ENCODE measurements around the gene HIVEP3.

Gene HIVEP3

GRCh38 chr1:41493626-41494350 lies 424.9 kb downstream of the HIVEP3 start:
- DNase-seq, result no peak

DNA sequence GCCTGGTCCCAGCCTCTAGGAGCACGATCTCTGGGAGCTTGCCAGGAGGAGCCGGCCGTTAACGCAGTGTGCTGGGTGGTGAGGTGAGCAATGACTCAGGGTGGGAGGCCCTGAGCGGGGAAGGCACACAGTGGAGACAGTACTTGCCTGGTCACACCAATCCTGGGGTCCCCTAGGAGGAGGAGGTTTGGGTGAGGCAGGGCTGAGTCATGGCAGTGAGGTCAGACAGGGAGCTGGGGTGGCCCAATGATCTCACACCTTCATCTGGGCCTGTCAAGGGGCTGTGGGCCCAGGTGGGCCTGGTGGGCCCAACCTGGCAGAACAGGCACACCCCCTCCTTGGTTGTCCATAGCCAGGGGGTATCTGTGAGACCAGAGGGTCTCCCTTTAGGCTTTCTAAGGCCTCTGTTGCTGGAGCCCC lies 425.6 kb downstream of the HIVEP3 start:
- DNase-seq, result no peak

- peak; percentile 27 to 44 for DNase-seq
These were observed 426.3 kb downstream of the HIVEP3 start for GRCh38 chr1:41492341-41492848.

DNA sequence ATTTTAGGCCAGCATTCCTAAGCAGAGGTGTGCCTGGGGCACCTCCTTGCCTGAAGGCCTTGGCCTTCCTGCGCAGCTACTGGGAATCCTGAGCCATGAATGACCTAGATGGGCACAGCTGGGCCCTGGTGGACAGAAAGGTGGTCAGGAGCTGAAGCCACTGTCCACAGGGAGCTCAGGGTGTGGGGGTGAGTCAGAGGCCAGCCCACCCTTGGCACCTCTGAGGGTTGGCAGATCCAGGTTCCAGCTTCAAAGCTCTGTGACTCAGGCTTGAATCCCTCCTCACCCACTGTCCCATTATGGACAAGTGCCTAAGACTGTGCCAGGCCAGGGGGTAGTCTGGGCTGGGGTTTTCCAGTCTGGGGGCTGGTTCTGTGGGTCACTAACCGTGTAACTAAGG lies 427.8 kb downstream of the HIVEP3 start:
- DNase-seq, result no peak

DNA sequence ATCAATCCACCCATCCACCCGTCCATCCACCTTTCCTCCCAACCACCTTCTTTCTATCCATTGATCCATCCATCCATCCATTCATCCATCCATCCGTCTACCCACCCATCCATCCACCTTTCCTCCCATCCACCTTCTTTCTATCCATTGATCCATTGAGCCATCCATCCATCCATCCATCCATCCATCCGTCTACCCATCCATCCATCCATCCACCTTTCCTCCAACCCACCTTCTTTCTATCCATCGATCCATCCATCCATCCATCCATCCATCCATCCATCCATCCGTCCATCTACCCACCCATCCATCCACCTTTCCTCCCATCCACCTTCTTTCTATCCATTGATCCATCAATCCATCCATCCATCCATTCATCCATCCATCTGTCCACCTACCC lies 429.2 kb downstream of the HIVEP3 start:
- DNase-seq, result no peak

- no peak for DNase-seq
These were observed 430.4 kb downstream of the HIVEP3 start for GRCh38 chr1:41488040-41488951.

DNA sequence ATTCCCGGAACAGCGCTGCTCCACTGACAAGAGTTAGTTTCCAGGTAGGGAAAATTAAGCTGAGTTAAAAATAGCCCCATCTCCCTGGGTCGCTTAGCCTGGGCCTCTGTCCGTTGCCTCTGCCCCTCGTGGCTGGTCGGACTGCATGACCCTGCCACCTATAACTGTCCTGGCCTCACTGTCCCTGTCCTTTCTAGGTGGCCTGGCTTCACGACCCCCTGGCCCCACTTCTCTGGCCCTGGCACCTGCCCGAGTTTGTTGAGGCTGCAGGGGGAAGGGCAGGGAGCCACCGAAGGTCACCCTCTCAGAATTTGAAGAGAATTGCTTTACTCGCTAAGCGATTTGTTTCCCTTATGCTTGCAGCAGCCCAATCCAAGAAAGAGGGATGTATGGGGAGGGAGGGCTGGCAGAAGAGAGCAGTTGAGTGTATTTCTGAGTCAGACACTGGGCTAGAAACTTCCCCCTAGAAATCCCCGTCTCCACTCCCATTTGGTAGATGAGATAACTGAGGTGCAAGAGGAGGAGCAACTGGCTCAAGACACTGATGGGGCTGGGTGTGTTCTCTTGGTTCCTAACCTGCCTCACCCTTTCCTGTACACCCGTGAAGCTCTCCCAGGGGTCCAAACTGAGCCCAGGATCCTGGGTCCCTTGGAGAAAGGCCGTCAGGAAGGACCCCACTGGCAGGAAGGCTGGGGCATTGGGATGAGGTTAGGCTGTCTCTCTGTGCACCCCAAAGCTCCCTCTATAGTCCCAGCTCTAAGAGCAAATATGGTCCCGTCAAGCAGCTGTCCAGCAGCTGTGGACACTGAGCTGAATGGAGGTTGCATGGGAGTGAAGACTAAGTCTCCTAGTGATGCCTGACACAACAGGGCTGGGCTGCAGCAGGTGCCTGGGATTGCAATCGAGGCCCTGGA lies 431.3 kb downstream of the HIVEP3 start:
- DNase-seq, result no peak

- no peak for DNase-seq
These were observed 432.2 kb downstream of the HIVEP3 start for GRCh38 chr1:41486371-41487125.

- no peak for DNase-seq
These were observed 432.7 kb downstream of the HIVEP3 start for GRCh38 chr1:41486053-41486370.

DNA sequence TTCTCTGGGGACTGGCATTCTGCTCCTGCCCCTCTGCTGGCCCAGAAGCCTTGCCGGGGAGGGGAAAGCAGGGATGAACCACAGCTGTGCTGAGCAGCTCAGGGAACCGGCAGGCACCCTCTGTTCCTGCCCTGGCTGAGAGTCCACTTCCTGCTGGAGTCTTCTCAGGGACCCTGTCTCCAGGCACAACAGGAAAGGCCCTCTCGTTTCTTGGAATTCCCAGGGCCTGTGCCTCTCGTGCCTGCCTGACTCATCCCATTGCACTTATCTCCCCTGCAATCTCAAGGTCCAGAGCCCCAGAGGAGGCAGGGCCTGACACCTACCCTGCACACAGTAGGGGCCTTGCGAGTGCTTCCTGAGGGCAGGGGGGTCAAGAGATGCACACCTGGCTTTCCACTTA lies 433.1 kb downstream of the HIVEP3 start:
- DNase-seq, result no peak

DNA sequence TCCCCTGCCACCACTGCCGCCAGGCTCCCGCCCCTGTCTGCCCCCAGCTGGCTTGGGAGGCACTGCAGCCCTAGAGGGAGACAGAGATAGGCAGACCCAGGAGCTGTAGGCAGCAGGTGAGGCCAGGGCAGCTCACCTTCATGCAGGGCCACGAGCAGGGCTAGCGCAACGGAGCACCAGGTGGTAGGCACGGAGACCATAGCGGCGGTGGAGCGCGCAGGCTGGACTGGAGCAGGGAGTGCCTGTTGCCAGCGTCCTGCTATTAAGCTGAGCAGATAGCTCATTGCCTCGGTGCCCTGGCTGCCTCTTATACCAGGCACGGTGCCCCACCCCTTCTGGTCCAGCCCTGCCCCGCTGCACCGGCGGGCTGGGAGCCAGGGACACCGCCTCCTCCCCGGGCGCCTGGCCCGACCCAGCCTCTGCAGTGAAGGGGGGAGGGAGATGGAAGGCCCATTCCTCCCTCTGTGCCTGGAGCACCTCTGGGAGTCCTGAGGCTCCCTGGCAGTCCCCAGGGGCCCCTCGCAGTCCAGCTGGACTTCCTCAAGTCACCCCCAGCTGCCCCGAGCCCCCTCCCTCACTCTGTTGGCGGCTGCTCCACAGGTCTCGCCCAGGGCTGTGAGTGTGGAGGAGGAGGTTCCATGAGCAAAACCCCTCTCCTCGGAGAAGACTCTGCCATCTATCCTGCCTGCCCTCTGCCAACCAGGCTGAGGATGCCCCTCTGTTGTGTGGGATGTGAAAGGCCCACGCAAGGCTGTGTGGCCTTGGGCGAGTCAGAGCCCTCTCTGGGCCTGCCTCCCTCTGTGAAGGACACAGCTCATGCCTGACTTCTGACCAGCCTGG lies 434.1 kb downstream of the HIVEP3 start, which contains the start of gene EDN2:
EDN2 (minus strand) TSS at position 282 of the 840 bp plus-strand sequence; CDS start at position 200, 82 bp downstream.
- no peak for DNase-seq

- DNase-seq, result no peak
These were observed 434.7 kb downstream of the HIVEP3 start for GRCh38 chr1:41483960-41484401.

- no peak for DNase-seq
These were observed 435.5 kb downstream of the HIVEP3 start for GRCh38 chr1:41483001-41483850.

DNA sequence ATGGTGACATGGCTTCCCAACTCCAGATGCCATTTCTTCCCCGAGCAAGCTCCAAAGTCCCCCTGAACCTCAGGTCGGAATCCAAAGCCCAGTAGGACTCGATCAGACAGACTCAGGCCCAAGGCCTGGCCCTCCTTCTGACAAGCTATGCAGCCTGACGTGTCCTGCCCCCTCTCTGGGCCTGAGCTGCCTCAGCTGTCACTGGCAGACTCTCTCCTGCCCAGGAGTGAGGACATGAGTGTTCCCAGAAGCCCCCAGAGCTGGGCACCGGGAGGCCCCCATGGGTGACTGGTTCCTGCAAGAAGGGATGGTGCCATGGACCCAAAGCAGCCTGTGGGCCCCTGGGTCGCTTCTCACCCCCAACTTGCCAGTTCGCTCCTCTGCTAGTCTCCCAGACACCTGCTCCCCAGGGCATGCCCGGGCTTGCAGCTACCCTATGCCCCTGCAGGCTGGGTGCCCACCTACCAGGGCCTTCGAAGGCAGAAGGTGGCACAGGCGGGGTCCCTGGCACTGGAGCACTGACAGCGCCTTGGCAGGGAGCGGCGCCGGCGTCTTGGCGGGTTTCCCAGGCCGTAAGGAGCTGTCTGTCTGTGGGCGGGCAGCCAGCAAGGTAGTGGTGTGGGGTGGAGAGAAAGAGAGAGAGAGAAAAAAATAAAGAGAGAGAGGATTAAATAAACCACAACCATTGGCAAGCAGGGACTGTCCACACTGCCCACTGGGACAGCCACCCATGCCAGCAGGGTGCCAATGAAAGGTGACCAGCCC lies 436.5 kb downstream of the HIVEP3 start:
- no peak for DNase-seq

- no peak for DNase-seq
These were observed 437.5 kb downstream of the HIVEP3 start for GRCh38 chr1:41481109-41481775.

DNA sequence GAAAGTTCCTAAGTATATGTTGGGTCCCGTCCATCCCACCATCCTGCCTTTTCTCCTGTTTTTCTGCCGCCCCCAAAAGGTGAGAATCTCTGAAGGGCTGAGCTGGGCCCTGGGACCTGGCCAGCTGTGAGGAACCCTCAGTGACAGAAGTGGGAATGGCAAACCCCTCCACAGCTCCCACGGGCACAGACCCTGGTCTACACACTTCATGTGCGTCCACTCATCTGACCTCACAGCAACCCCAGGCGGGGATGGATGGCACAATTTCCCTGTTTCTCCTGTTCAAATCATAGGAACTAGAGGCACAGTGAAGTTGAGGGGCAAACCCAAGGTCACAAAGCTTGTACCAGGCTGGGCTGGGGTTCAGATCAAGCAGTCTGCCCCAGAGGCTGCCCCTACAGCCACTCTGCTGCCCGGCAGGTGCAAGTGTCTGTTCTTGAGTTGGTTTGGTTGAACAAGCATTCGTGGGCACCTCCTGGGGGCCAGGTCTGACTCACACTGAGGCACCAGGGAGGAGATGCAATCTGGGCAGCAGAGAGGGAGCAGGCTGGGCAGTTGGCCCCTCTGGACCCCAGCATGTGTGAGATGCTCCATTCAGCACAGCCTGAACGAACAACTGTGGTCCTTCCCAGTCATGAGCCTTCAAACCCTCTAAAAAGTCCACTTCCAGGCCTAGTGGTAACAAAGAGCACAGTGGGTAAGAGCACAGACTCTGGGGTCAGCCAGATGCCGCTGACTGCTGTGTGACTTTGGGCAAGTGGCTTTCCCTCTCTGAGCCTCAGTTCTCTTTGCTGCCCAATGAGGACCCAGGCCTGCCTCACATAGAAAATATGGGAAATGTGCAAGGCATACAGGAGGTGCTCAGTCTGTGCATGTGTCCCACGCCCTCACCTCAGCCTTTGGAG lies 438.3 kb downstream of the HIVEP3 start:
- no peak for DNase-seq

DNA sequence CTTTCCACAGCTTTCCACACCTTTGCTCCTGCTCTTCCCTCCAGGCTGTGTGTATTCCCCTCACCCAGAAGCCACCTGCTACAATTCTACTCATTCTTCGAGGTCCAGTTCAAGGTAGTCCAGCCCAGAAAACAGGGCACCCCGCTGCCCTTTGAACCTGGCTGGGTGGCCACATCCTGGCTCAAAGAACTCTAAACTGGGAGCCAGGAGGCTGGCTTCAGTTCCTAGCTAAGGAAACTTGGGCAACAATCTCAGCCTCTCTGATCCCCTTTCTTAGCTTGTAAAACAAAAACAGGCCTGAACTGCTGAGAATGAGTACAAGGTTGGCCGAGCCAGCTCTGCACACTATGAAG lies 438.9 kb downstream of the HIVEP3 start:
- no peak for DNase-seq
